ENCODE results near the gene ARL15. TPM values are rescaled to one million over a fixed set of nuclear protein-coding genes. Genes with fewer than 3 reads are reported as not detected.

Gene ARL15
- total and polyA plus RNA-seq, 5 donors, result 14.2 to 30.3 (median 24.8) TPM

DNA sequence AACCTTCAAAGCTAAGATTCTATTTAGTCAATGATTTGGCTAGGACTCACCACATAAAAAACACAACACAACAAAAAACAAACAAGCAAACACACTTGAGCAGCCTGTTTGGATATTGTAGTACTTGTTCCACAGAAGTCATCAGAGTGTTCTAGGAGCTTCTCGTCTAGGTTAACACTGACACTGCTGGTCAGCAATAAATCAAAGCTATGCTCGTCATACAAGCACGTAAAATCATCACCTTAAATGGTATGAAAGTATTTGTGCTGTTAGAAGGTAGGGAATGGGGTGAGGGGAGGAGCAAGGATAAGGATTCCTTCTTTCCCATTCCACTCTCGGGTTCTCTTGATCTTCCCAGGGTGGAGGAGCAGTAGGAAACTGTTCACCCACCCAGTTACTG is 88.0 kb downstream of the ARL15 start:
- H3K27me3 ChIP-seq (ENCODE audit: control insufficient read depth, insufficient read depth), result no peaks in the 10 kb centered on the region
- DNase-seq, result no peak
- no peaks in the 10 kb centered on the region for H3K9me3 ChIP-seq (ENCODE audit: control insufficient read depth, low read length)
- H3K4me1 ChIP-seq (ENCODE audit: control insufficient read depth, insufficient read depth, low read length), result peaks cover 6% of the 10 kb centered on the region
- H3K27ac ChIP-seq (ENCODE audit: low read length), result no peak overlapping the region
- no peak overlapping the region for H3K4me3 ChIP-seq (ENCODE audit: low read length)
- intact Hi-C loops (cut with DNase I), result loop anchor here in 2 of 4 donors (10.0 kb wide), 2 partner anchors 748 to 1048 kb away; no protein-coding TSS in a partner anchor
- no peak for ATAC-seq
- WGBS, result 96% methylated on average over 4 of the region's 4 CpGs

DNA sequence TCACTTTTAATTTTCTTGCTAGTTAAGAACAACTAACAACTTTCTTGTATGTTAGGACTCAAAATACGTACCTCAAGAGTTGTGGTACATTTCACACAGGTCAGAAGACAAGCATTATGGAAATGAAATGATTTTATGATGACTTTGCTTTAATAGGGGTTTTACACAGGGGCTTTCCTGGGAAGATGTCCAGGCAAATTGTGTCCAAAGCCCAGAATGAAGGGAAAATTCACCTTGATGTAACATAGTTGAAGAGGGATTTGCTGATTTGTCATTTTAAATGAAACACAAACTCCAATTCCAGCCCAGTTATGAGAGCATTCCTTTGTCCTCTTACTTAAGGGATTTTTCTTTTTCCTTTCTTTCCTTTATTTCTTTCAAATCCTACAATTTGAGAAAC is 89.2 kb downstream of the ARL15 start:
- ATAC-seq (no peak), DNase-seq (no peak)
- Histone ChIP-seq H3K4me3 (ENCODE audit: low read length) (no peak overlapping the region), H3K27ac (ENCODE audit: low read length) (no peak overlapping the region), H3K4me1 (ENCODE audit: control insufficient read depth, insufficient read depth, low read length) (peaks cover 4% of the 10 kb centered on the region), H3K27me3 (ENCODE audit: control insufficient read depth, insufficient read depth) (no peaks in the 10 kb centered on the region), H3K9me3 (ENCODE audit: control insufficient read depth, low read length) (no peaks in the 10 kb centered on the region)
- intact Hi-C loops (cut with DNase I), result loop anchor here in 2 of 4 donors (10.0 kb wide), 2 partner anchors 746 to 1046 kb away; no protein-coding TSS in a partner anchor
- 89% methylated on average over 1 of the region's 1 CpG for WGBS

- Histone ChIP-seq H3K4me1 (ENCODE audit: control insufficient read depth, insufficient read depth, low read length) (peaks cover 4% of the 10 kb centered on the region), H3K9me3 (ENCODE audit: control insufficient read depth, low read length) (no peaks in the 10 kb centered on the region), H3K4me3 (ENCODE audit: low read length) (peak overlapping the region; percentile 45), H3K27me3 (ENCODE audit: control insufficient read depth, insufficient read depth) (no peaks in the 10 kb centered on the region), H3K27ac (ENCODE audit: low read length) (no peak overlapping the region)
- ATAC-seq, result no peak
- no peak for DNase-seq
- WGBS, result 69% methylated on average over 12 of the region's 12 CpGs
- intact Hi-C loops (cut with DNase I), result loop anchor here in 2 of 4 donors (10.0 kb wide), 2 partner anchors 746 to 1046 kb away; no protein-coding TSS in a partner anchor
Measured at GRCh38 chr5:54220230-54221040, 89.9 kb downstream of the ARL15 start.

GRCh38 chr5:54217826-54218503 is 92.4 kb downstream of the ARL15 start:
- intact Hi-C loops (cut with DNase I), result loop anchor here in 2 of 4 donors (2.0 to 10.0 kb wide), 3 partner anchors 739 to 1043 kb away; no protein-coding TSS in a partner anchor
- no peak overlapping the region for H3K27ac ChIP-seq (ENCODE audit: low read length)
- peak; percentile 84 to 85 for ATAC-seq
- no peaks in the 10 kb centered on the region for H3K27me3 ChIP-seq (ENCODE audit: control insufficient read depth, insufficient read depth)
- DNase-seq, result no peak
- no peaks in the 10 kb centered on the region for H3K9me3 ChIP-seq (ENCODE audit: control insufficient read depth, low read length)
- 60% methylated on average over 8 of the region's 8 CpGs for WGBS
- H3K4me3 ChIP-seq (ENCODE audit: low read length), result no peak overlapping the region
- H3K4me1 ChIP-seq (ENCODE audit: control insufficient read depth, insufficient read depth, low read length), result peaks cover 1% of the 10 kb centered on the region

DNA sequence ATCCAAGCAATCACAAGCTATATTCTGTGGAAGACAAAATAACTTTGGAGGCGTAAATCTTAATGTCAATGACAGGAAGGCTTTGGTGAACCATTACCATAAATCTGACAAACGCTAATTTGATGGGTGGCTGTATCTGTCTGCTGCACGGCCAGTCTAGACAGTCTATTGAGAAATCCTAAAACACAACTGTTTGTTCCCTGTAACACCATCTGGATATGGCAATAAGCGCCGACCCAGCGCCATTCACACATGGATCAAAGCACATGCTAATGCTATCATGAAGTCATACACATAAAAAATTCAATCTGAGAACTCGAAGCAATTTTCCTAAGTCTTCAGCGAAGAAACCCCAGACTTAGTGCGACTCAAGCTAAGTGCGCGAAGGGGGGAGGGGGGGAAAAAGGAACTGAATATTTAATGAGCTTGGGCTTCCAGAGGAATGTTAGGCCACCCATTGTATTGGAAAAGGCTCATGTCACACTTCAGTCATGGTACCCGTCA is 95.1 kb downstream of the ARL15 start:
- DNase-seq (no peak), ATAC-seq (no peak)
- H3K27ac ChIP-seq (ENCODE audit: low read length), result no peak overlapping the region
- H3K9me3 ChIP-seq (ENCODE audit: control insufficient read depth, low read length), result no peaks in the 10 kb centered on the region
- intact Hi-C loops (cut with DNase I), result loop anchor here in 2 of 4 donors (5.0 to 10.0 kb wide), 2 partner anchors 738 to 1040 kb away; no protein-coding TSS in a partner anchor
- no peaks in the 10 kb centered on the region for H3K27me3 ChIP-seq (ENCODE audit: control insufficient read depth, insufficient read depth)
- no peaks in the 10 kb centered on the region for H3K4me1 ChIP-seq (ENCODE audit: control insufficient read depth, insufficient read depth, low read length)
- H3K4me3 ChIP-seq (ENCODE audit: low read length), result no peak overlapping the region
- WGBS, result 92% methylated on average over 12 of the region's 12 CpGs

DNA sequence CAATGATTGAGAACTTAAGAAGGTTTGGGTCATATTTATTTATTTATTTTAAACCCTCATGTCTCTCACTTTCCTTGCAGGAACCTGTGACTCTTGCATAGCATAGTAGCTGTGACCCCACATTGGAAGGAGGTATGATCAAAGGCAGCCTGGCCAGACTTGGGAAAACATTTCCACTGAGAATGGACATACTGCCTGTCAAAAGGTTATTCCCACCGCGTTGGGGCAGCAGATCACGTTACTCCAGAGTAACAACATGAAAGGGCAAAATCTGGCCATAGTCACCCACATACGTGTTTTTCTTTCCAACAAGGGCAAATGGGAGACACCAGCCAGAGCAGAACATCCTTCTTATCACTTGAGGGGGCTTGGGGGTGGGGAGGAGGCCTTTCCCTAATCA is 95.7 kb downstream of the ARL15 start:
- no peak overlapping the region for H3K4me3 ChIP-seq (ENCODE audit: low read length)
- H3K27me3 ChIP-seq (ENCODE audit: control insufficient read depth, insufficient read depth), result no peaks in the 10 kb centered on the region
- no peak overlapping the region for H3K27ac ChIP-seq (ENCODE audit: low read length)
- 93% methylated on average over 4 of the region's 4 CpGs for WGBS
- intact Hi-C loops (cut with DNase I), result loop anchor here in 3 of 4 donors (5.0 to 10.0 kb wide), 3 partner anchors 732 to 1040 kb away; partner anchors contain the start of gene FST (in 1 of the 3)
- ATAC-seq (no peak), DNase-seq (no peak)
- H3K9me3 ChIP-seq (ENCODE audit: control insufficient read depth, low read length), result no peaks in the 10 kb centered on the region
- no peaks in the 10 kb centered on the region for H3K4me1 ChIP-seq (ENCODE audit: control insufficient read depth, insufficient read depth, low read length)

DNA sequence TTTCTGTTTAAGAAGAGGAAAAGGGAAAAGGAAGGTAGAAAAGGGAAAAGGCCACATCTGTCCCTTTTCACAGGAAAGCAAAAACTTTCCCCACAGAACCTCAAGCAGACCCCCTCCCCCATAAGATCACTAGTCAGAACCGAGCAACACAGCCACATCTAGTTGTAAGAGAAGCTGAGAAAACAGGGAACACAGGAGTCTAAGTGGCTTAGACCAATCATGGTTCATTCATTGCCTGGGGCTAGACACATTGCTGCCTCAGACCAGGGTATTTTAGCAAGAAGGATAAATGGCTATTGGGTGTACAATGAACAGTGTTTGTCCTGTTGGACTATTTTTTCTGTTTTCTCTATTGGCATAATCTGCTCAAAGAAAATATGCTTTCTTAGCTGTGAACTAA is 98.0 kb downstream of the ARL15 start:
- no peaks in the 10 kb centered on the region for H3K27me3 ChIP-seq (ENCODE audit: control insufficient read depth, insufficient read depth)
- no peak overlapping the region for H3K27ac ChIP-seq (ENCODE audit: low read length)
- ATAC-seq (no peak), DNase-seq (no peak)
- 87% methylated on average over 1 of the region's 1 CpG for WGBS
- no peaks in the 10 kb centered on the region for H3K4me1 ChIP-seq (ENCODE audit: control insufficient read depth, insufficient read depth, low read length)
- no peaks in the 10 kb centered on the region for H3K9me3 ChIP-seq (ENCODE audit: control insufficient read depth, low read length)
- no peak overlapping the region for H3K4me3 ChIP-seq (ENCODE audit: low read length)
- intact Hi-C loops (cut with DNase I), result loop anchor here in 2 of 4 donors (5.0 to 10.0 kb wide), 2 partner anchors 730 to 1038 kb away; partner anchors contain the start of gene FST (in 1 of the 2)

- DNase-seq (no peak), ATAC-seq (no peak)
- Histone ChIP-seq H3K4me1 (ENCODE audit: control insufficient read depth, insufficient read depth, low read length) (no peaks in the 10 kb centered on the region), H3K27ac (ENCODE audit: low read length) (no peak overlapping the region), H3K4me3 (ENCODE audit: low read length) (no peak overlapping the region), H3K27me3 (ENCODE audit: control insufficient read depth, insufficient read depth) (no peaks in the 10 kb centered on the region), H3K9me3 (ENCODE audit: control insufficient read depth, low read length) (no peaks in the 10 kb centered on the region)
- 86% methylated on average over 3 of the region's 3 CpGs for WGBS
- intact Hi-C loops (cut with DNase I), result loop anchor here in 2 of 4 donors (5.0 to 10.0 kb wide), 2 partner anchors 730 to 1037 kb away; partner anchors contain the start of gene FST (in 1 of the 2)
Measured at GRCh38 chr5:54211912-54212311, 98.5 kb downstream of the ARL15 start.

GRCh38 chr5:54207566-54207965 is 102.8 kb downstream of the ARL15 start:
- ATAC-seq (no peak), DNase-seq (no peak)
- H3K9me3 ChIP-seq (ENCODE audit: control insufficient read depth, low read length), result no peaks in the 10 kb centered on the region
- no peak overlapping the region for H3K27ac ChIP-seq (ENCODE audit: low read length)
- no peak overlapping the region for H3K4me3 ChIP-seq (ENCODE audit: low read length)
- intact Hi-C loops (cut with DNase I), result no loop called here
- 95% methylated on average over 1 of the region's 1 CpG for WGBS
- no peaks in the 10 kb centered on the region for H3K27me3 ChIP-seq (ENCODE audit: control insufficient read depth, insufficient read depth)
- H3K4me1 ChIP-seq (ENCODE audit: control insufficient read depth, insufficient read depth, low read length), result no peaks in the 10 kb centered on the region

DNA sequence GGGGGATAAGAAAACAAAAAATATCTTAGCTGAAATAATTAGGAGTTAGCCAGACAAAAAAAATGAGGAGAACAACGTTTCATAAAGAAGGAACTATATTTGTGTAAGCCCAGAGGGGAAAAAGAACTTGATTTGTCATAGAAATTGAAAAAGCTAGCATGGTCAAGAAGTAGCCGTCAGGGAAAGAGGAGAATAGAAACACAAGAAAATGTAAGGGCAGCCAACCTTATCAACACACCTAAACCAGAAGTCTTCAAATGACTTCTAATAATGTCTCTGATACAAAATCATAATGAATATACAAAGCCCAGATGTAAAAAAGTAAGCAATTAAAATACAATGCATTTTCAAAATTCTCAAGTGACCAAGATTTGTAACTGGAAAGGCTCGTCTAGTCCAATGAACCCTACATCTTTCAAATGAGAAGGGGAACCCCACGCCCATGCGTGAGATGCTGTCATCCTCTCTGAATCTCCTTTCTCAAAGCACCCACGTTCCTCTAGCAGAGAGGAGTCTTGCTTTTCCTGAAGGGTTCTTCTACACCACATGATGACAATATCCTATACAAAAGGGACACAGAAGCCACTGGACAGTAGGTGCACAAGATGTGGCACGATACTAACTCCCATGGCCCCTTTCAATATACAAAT is 103.7 kb downstream of the ARL15 start:
- no peak for ATAC-seq
- intact Hi-C loops (cut with DNase I), result no loop called here

More for the DNA sequence above, 103.7 kb downstream of the ARL15 start:
- H3K4me3 ChIP-seq (ENCODE audit: low read length), result no peak overlapping the region
- no peak overlapping the region for H3K27ac ChIP-seq (ENCODE audit: low read length)
- H3K9me3 ChIP-seq (ENCODE audit: control insufficient read depth, low read length), result no peaks in the 10 kb centered on the region
- no peak for DNase-seq
- H3K4me1 ChIP-seq (ENCODE audit: control insufficient read depth, insufficient read depth, low read length), result no peaks in the 10 kb centered on the region
- WGBS, result 89% methylated on average over 7 of the region's 7 CpGs
- no peaks in the 10 kb centered on the region for H3K27me3 ChIP-seq (ENCODE audit: control insufficient read depth, insufficient read depth)
